GM12878 (cell line): ENCODE data around the gene TOMT. TPM values are rescaled to one million over a fixed set of nuclear protein-coding genes. Genes with fewer than 3 reads are reported as not detected.
A peak's percentile ranks its signal among the peaks of the same experiment; 100 is the strongest.

Source experiments
- CBFB ChIP-seq: IDR thresholded peaks from 2 replicates; pipeline ENCODE4 v1.6.1; 2016; ENCODE audit warnings: antibody characterized with exemption, low read depth
- KLF5 ChIP-seq: fragments of 450-650 bp; IDR thresholded peaks from 2 replicates; pipeline ENCODE4 v1.6.1; 2014; ENCODE audit warnings: mild to moderate bottlenecking; ENCODE audit not compliant: partially characterized antibody
- ZZZ3 ChIP-seq: IDR thresholded peaks from 2 replicates; pipeline ENCODE4 v1.6.1; 2011; ENCODE audit warnings: low read depth; ENCODE audit not compliant: control insufficient read depth, insufficient read length
- polyA plus RNA-seq, 11 experiments: library from polyadenylated mRNA; depleted of rRNA in 4 of 11; unstranded in 6 of 11; stranded (reverse) in 5 of 11; fragments of >200 nt; fragmentation: Nextera tagmentation in 4 of 11; fragmentation: Illumina TruSeq in 1 of 11; extraction: Ambion mirVana in 4 of 11; extraction: Trizol in 1 of 11; gene quantifications; 1 replicate in 1 of 11; 2 replicates in 10 of 11; pipeline versions ENCODE4 v1.2.1 to v1.2.3, GENCODE V29; 2011 to 2016; ENCODE audit warnings: inconsistent platforms in 2 of 11, missing spikeins in 2 of 11, low read depth in 1 of 11
- total RNA-seq, 4 experiments: library from RNA; depleted of rRNA in 3 of 4; stranded (reverse); fragments of >200 nt in 3 of 4; fragmentation: Illumina TruSeq in 1 of 4; extraction: Trizol in 1 of 4; gene quantifications; 2 replicates each; pipeline versions ENCODE4 v1.2.1 to v1.2.3, GENCODE V29; 2013 to 2021
- TF ChIP-seq, protein P1 (sequence below): fragments of 150-350 bp; IDR thresholded peaks from 2 replicates; pipeline ENCODE4 v1.6.1; 2014; ENCODE audit warnings: mild to moderate bottlenecking, low read depth, low read length
- TF ChIP-seq, protein P2 (sequence below): fragments of 450-650 bp; IDR thresholded peaks from 2 replicates; pipeline ENCODE4 v1.6.1; 2016; ENCODE audit warnings: mild to moderate bottlenecking, moderate library complexity, borderline replicate concordance
- TF ChIP-seq, protein P3 (sequence below): fragments of 450-650 bp; IDR thresholded peaks from 2 replicates; pipeline ENCODE4 v1.6.1; 2017; ENCODE audit warnings: mild to moderate bottlenecking, moderate library complexity
- TF ChIP-seq, protein P4 (sequence below): fragments of 450-650 bp; formaldehyde crosslinking; IDR thresholded peaks from 2 replicates; pipeline ENCODE4 v1.5.0; 2022; ENCODE audit warnings: mild to moderate bottlenecking, missing genetic modification characterization
- TF ChIP-seq, protein P5 (sequence below): fragments of 450-650 bp; IDR thresholded peaks from 2 replicates; pipeline ENCODE4 v1.6.1; 2017; ENCODE audit warnings: mild to moderate bottlenecking, moderate library complexity
- TF ChIP-seq, protein P6 (sequence below): IDR thresholded peaks from 2 replicates; pipeline ENCODE4 v1.6.1; 2012; ENCODE audit warnings: low read depth, low read length, improper control_type of control experiment

Gene TOMT
- total and polyA plus RNA-seq, 10 of the 15 experiments (the other 5 are each of a cell fraction or from before 2014, with no cell fraction given): not detected

DNA sequence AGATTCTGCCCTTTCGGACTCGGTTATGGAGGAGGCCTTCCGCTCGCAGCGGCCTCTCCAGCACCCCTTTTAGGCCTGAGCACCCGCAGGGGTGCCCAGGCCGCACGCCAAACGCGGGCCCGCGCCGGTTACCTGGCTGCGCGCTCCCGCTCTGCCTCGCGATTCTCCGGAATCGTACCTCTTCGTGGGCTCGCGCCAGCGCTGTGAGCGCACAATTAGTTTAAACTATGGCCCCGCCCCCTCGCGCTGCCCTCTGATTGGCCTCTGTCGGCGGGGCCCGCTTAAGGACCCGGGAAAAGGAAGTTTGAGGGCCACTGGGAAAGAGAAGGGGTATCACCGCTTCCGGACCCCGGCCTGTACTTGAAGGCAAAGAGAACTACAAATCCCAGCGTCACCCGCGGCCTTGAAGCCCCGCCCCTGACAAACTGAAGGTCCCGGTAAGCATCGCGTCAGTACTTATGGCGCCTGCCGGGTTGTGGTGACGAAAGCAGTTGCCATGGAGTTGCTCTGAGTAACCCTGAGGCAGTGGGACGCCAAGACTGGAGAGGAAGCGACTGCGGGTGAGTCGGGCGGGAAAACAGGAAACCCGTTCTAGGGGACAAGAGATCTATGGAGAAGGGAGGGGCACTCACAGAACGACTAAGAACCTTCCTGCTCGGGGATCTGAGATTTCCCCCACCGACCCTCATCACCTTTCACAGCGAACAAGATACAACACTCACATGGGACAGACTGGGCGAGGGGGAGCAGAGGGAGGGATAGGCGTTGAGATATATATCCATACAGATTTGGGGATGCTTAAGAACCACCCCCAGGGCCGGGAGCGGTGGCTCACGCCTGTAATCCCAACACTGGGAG lies 25.2 kb upstream of the TOMT start, which contains the start of the genes LRRC51 and NUMA1 (continued):
- TF ChIP-seq, protein P1, sequence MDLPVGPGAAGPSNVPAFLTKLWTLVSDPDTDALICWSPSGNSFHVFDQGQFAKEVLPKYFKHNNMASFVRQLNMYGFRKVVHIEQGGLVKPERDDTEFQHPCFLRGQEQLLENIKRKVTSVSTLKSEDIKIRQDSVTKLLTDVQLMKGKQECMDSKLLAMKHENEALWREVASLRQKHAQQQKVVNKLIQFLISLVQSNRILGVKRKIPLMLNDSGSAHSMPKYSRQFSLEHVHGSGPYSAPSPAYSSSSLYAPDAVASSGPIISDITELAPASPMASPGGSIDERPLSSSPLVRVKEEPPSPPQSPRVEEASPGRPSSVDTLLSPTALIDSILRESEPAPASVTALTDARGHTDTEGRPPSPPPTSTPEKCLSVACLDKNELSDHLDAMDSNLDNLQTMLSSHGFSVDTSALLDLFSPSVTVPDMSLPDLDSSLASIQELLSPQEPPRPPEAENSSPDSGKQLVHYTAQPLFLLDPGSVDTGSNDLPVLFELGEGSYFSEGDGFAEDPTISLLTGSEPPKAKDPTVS: no peak
- TF ChIP-seq, protein P2, sequence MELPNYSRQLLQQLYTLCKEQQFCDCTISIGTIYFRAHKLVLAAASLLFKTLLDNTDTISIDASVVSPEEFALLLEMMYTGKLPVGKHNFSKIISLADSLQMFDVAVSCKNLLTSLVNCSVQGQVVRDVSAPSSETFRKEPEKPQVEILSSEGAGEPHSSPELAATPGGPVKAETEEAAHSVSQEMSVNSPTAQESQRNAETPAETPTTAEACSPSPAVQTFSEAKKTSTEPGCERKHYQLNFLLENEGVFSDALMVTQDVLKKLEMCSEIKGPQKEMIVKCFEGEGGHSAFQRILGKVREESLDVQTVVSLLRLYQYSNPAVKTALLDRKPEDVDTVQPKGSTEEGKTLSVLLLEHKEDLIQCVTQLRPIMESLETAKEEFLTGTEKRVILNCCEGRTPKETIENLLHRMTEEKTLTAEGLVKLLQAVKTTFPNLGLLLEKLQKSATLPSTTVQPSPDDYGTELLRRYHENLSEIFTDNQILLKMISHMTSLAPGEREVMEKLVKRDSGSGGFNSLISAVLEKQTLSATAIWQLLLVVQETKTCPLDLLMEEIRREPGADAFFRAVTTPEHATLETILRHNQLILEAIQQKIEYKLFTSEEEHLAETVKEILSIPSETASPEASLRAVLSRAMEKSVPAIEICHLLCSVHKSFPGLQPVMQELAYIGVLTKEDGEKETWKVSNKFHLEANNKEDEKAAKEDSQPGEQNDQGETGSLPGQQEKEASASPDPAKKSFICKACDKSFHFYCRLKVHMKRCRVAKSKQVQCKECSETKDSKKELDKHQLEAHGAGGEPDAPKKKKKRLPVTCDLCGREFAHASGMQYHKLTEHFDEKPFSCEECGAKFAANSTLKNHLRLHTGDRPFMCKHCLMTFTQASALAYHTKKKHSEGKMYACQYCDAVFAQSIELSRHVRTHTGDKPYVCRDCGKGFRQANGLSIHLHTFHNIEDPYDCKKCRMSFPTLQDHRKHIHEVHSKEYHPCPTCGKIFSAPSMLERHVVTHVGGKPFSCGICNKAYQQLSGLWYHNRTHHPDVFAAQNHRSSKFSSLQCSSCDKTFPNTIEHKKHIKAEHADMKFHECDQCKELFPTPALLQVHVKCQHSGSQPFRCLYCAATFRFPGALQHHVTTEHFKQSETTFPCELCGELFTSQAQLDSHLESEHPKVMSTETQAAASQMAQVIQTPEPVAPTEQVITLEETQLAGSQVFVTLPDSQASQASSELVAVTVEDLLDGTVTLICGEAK: peak; percentile 90
- TF ChIP-seq, protein P3, sequence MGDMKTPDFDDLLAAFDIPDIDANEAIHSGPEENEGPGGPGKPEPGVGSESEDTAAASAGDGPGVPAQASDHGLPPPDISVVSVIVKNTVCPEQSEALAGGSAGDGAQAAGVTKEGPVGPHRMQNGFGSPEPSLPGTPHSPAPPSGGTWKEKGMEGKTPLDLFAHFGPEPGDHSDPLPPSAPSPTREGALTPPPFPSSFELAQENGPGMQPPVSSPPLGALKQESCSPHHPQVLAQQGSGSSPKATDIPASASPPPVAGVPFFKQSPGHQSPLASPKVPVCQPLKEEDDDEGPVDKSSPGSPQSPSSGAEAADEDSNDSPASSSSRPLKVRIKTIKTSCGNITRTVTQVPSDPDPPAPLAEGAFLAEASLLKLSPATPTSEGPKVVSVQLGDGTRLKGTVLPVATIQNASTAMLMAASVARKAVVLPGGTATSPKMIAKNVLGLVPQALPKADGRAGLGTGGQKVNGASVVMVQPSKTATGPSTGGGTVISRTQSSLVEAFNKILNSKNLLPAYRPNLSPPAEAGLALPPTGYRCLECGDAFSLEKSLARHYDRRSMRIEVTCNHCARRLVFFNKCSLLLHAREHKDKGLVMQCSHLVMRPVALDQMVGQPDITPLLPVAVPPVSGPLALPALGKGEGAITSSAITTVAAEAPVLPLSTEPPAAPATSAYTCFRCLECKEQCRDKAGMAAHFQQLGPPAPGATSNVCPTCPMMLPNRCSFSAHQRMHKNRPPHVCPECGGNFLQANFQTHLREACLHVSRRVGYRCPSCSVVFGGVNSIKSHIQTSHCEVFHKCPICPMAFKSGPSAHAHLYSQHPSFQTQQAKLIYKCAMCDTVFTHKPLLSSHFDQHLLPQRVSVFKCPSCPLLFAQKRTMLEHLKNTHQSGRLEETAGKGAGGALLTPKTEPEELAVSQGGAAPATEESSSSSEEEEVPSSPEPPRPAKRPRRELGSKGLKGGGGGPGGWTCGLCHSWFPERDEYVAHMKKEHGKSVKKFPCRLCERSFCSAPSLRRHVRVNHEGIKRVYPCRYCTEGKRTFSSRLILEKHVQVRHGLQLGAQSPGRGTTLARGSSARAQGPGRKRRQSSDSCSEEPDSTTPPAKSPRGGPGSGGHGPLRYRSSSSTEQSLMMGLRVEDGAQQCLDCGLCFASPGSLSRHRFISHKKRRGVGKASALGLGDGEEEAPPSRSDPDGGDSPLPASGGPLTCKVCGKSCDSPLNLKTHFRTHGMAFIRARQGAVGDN: no peak
- TF ChIP-seq ZZZ3 (no peak), KLF5 (peak; percentile 56), CBFB (no peak)
- TF ChIP-seq, protein P4, sequence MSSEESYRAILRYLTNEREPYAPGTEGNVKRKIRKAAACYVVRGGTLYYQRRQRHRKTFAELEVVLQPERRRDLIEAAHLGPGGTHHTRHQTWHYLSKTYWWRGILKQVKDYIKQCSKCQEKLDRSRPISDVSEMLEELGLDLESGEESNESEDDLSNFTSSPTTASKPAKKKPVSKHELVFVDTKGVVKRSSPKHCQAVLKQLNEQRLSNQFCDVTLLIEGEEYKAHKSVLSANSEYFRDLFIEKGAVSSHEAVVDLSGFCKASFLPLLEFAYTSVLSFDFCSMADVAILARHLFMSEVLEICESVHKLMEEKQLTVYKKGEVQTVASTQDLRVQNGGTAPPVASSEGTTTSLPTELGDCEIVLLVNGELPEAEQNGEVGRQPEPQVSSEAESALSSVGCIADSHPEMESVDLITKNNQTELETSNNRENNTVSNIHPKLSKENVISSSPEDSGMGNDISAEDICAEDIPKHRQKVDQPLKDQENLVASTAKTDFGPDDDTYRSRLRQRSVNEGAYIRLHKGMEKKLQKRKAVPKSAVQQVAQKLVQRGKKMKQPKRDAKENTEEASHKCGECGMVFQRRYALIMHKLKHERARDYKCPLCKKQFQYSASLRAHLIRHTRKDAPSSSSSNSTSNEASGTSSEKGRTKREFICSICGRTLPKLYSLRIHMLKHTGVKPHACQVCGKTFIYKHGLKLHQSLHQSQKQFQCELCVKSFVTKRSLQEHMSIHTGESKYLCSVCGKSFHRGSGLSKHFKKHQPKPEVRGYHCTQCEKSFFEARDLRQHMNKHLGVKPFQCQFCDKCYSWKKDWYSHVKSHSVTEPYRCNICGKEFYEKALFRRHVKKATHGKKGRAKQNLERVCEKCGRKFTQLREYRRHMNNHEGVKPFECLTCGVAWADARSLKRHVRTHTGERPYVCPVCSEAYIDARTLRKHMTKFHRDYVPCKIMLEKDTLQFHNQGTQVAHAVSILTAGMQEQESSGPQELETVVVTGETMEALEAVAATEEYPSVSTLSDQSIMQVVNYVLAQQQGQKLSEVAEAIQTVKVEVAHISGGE (CRISPR knock-in tag): no peak
- TF ChIP-seq, protein P5, sequence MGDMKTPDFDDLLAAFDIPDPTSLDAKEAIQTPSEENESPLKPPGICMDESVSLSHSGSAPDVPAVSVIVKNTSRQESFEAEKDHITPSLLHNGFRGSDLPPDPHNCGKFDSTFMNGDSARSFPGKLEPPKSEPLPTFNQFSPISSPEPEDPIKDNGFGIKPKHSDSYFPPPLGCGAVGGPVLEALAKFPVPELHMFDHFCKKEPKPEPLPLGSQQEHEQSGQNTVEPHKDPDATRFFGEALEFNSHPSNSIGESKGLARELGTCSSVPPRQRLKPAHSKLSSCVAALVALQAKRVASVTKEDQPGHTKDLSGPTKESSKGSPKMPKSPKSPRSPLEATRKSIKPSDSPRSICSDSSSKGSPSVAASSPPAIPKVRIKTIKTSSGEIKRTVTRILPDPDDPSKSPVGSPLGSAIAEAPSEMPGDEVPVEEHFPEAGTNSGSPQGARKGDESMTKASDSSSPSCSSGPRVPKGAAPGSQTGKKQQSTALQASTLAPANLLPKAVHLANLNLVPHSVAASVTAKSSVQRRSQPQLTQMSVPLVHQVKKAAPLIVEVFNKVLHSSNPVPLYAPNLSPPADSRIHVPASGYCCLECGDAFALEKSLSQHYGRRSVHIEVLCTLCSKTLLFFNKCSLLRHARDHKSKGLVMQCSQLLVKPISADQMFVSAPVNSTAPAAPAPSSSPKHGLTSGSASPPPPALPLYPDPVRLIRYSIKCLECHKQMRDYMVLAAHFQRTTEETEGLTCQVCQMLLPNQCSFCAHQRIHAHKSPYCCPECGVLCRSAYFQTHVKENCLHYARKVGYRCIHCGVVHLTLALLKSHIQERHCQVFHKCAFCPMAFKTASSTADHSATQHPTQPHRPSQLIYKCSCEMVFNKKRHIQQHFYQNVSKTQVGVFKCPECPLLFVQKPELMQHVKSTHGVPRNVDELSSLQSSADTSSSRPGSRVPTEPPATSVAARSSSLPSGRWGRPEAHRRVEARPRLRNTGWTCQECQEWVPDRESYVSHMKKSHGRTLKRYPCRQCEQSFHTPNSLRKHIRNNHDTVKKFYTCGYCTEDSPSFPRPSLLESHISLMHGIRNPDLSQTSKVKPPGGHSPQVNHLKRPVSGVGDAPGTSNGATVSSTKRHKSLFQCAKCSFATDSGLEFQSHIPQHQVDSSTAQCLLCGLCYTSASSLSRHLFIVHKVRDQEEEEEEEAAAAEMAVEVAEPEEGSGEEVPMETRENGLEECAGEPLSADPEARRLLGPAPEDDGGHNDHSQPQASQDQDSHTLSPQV: no peak
- TF ChIP-seq, protein P6, sequence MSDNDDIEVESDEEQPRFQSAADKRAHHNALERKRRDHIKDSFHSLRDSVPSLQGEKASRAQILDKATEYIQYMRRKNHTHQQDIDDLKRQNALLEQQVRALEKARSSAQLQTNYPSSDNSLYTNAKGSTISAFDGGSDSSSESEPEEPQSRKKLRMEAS: 0 out of 2 replicates have a peak, but pooled peaks have one; percentile 4
